H54 (cell line): Measurements from ENCODE around the gene TTLL1.

Source experiments
- DNase-seq: peaks from one replicate; pipeline ENCODE4 v3.0.0; 2011; ENCODE audit warnings: low spot score, mixed read lengths; ENCODE audit not compliant: insufficient read length
- FAIRE-seq: peaks from 3 replicates; lab custom pipeline; 2011; peaks lifted over from hg19 to GRCh38; lab: Jason Lieb, UNC
- POLR2A ChIP-seq: IDR thresholded peaks from 2 replicates; pipeline ENCODE4 v1.6.1; 2011; ENCODE audit warnings: low read depth, mild to moderate bottlenecking, low read length

The TTLL1 gene

DNA sequence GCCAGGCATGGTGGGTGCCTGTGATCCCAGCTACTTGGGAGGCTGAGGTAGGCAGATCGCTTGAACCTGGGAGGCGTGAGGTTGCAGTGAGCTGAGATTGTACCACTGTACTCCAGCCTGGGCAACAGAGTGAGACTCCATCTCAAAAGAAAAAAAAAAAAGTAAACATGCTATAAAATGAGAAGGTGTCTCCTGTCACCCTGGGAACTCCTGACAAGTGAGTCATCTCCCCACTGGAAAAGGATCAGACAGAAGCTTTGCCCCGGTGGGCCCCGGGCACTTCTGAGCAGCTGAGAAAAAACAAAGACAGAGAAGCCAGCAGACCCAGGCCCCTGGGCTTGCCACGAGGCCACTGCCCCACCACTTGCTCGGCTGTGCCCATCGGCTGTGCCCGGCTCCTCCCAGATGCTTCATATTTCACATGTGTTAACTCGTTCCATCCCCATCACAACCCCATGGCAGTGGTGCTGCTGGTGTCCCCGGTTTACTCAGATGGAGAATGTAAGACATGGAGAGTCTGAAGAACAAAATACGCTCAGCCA, 22.3 kb downstream of the TTLL1 start:
- FAIRE-seq (no peak), DNase-seq (peak; percentile 36)
- no peak for TF ChIP-seq POLR2A

DNA sequence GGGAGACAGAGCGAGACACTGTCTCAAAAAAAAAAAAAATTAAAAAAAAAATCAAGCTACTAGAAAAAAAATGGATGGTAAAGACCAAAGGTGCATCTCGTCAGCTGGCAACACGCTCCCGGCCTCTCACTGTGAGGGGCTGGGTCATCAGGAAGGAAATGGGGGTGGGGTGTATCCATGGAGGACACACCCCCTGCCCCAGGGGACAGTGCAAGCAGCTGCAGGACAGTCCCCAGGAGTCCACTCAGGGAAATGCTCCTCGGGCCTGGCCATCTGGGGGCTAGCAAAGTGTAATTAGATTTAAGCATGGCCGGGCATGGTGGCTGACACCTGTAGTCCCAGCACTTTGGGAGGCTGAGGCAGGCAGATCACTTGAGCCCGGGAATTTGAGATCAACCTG, 23.1 kb downstream of the TTLL1 start:
- DNase-seq (no peak), FAIRE-seq (no peak)
- no peak for TF ChIP-seq POLR2A

DNA sequence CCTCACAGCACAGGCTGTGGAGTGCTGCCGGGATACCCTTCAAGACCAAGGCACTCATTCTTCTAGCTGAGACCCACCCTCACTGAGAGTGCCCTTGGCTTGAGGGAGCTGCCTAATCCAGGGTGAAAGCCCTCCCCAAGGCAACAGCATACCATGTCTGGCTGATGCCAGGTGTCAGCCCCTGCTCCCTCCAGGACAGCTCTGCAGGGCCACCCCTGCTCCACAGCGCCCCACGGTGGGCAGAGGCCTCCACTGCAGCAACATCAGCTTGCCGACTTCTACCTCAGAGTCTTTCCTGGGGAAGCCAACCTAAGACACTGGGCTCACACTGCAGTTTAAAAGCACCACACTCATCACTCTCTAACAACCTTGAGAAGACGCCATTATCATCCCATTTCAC, 29.0 kb downstream of the TTLL1 start:
- DNase-seq, result peak; percentile 36
- FAIRE-seq, result no peak
- TF ChIP-seq POLR2A, result no peak

DNA sequence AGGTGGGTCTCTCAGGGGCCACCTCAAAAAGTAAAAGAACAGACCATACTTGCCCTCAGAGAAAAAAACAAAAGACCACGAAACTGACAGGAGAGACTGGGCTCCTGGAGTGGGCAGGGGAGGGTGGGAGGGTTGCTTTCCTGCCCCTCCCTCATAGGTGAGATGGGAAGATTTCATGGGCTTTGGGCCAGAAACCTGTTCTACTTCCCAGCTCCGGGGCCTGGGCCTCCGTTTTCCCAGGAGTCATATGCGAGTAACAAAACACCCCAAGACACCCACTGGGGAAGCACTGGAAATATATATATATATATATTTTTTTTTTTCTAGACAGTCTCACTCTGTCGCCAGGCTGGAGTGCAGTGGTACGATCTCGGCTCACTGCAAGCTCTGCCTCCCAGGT, 31.6 kb downstream of the TTLL1 start:
- FAIRE-seq, result no peak
- no peak for DNase-seq
- no peak for TF ChIP-seq POLR2A

DNA sequence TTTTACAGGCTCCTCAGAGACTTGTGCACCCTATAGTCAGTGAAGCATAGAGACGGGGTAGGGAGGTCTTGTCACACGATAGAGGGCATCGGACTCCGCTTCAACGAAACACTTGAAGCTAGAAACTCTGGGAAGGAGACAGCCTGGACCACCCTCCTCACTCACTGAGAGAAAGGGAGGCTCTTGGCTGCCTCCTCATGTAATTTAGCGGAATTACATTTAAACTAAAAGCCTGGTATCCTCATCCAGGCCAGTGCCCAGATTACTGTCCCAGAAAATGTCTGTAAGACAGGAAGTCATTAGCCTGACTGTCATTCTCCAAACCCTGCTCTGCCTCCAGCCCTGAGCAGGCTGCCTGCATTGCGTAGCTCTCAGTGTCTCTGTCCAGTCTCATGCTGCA, 36.0 kb downstream of the TTLL1 start:
- TF ChIP-seq POLR2A, result no peak
- no peak for FAIRE-seq
- DNase-seq, result no peak

DNA sequence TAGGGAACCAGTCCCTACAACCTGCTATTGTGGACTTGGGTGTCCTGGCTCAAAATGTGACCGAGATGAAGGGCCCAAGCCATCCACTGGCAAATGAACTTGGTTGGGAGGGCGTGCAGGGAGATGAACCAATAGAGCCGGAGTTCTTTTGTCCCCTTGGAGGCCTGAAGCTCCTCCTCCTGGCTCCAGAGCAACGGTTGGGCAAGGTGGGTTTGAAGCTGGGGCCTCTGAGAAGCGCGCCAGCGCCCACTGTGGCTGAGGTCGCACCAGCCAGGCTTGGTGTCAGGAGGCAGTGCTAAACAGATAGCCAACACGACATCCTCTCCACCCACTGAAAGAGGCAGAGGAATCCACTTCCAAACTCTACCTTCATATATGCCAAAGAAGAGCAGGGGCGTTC, 38.2 kb downstream of the TTLL1 start:
- no peak for TF ChIP-seq POLR2A
- FAIRE-seq (no peak), DNase-seq (no peak)

DNA sequence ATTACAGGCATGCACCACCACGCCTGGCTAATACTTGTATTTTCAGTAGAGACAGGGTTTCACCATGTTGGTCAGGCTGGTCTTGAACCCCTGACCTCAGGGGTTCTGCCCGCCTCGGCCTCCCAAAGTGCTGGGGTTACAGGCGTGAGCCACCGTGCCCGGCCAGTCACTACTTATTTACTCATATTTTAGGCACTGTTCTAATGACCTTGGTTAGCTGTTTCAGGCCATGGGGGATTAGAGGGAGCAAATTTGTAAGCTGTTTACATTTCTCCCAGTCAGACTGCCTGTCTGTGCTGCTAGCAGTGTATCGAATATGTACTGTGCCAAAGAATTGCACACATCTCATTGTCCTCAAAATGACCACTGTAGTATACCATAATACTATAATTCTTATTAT, 41.6 kb downstream of the TTLL1 start:
- FAIRE-seq (no peak), DNase-seq (no peak)
- TF ChIP-seq POLR2A, result no peak

DNA sequence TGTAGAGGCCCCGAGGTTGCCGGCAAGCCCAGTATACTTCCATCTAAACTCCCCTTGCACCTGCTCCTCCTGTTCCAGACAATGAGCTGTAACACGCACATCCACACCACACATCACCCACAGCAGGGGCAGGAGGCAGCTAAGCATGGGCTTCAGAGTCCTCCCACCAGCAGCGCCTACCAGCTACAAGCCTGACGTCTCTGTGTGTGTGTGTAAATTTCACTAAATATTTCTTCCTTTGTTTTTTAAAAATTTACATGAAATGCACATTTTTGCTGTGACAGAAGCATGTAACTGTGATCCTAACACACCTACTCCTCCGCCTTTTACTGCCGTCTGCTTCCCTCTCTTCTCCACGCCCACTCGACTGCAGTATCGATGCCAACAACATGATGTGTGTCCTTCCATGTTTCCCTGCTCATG, 44.9 kb downstream of the TTLL1 start:
- TF ChIP-seq POLR2A, result no peak
- DNase-seq, result no peak
- FAIRE-seq, result no peak

DNA sequence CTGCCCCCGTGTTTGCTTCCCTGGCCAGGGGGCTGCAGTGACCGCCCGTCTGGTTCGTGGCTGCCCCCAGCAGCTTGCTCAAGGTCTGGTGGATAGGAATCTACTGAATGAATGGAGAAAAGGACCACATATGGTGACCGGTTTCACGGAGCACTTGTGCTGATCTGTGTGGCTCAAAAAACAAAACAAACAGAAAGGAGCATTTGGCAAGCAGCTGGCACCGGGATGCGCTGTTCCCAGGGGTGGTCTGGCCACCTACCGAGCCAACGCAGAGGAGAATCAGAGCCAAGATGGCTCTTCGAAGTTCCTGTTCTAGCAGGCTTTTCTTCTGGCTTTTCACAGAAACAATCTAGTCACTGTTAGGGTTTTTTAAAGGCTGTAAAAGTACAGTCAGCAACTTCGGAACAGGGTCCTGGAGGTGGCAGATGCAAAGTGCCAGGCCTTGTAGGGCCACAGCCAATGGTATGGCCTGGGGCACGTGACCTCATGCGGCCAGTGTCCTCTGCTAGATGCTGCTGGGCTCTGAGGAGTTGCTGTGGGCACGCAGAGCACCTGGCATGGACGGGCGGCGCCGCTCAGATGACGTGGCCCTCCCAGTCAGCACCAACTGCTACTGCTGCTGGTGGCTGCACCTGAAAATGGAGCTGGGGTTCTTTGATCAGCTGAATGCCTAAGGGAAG, 47.0 kb downstream of the TTLL1 start:
- no peak for FAIRE-seq
- no peak for DNase-seq
- no peak for TF ChIP-seq POLR2A

DNA sequence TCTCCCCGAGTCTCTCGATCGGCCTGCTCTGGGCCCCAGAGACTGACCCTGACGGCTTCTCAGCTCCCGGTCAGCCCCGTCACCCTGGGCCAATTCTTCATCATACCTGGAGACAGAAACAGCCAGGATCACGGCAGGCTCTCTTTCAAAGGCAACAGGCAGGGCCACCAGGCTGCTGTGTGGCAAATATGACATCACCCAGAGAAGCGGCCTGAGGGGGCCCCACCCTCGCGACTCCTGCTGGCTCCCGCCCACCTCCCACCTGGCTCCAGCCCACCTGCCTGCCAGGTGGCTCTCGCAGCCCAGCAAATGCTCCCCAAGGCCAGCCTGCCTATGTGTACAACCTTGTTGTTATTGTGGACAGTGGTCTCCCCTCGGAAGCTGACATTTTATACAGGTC, 49.4 kb downstream of the TTLL1 start:
- DNase-seq (no peak), FAIRE-seq (no peak)
- TF ChIP-seq POLR2A, result no peak

DNA sequence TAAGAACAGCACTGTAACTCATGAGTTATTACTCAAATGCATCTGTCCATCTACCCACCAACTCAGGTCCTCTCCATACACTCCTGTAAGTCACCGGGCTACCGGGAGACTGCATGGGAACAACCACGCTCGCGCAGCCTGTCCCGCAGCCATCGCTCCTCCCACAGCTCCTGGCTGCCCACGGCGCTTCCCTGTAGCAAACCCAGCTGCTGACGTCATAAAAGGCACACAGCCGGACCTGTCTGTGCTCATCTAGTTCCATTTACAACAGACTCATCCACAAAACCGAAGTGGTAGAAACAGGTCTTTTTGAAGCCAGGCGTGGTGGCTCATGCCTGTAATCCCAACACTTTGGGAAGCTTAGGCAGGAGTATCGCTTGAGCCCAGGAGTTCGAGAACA, 50.9 kb downstream of the TTLL1 start:
- no peak for DNase-seq
- no peak for TF ChIP-seq POLR2A
- FAIRE-seq, result no peak

DNA sequence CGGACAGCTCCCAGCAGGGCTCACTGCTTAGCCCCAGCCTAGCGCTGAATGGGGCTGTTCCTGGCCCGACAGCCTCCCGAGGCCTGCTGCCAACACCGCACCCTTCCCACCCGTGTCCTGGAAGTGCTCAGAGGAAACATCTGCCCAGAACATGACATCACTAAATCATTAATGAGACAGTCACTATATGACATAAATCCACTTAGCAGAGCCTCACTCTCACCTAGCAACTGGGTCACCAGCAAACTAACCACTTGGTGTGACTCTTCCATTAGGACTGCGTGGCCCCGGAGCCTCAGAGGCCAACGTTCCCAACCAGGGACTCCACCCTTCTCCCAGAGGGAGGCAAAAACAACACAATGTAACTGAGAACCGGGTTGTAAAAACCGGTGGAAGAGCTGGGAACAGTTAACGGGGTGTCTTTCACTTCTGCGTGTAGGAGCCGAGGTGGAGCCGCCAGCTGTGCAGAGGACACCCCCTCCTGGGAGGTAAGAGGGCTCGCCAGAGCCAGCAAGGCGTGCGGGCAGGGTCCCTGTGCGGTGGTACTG, 52.8 kb downstream of the TTLL1 start:
- no peak for FAIRE-seq
- peak; percentile 49 for DNase-seq
- no peak for TF ChIP-seq POLR2A

DNA sequence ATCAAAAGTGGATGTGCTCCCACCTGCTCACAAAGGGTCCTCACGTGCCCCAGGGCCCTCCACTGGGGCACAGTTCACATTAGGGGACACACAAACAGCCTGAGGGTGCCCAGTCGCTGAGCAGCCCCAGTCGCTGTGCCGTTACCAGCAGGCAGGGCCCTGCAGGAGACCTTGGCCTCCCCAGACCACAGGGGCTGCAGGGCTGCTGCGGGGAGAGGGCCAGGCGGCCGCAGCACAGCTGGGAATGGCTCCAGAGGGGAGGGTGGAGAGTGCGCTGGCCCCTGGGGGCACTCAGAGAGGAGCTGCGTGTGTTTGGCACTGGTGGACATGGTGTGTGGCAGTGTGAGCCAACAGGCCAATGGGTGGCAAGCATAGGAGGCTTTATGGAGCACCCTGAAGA, 53.9 kb downstream of the TTLL1 start:
- DNase-seq (no peak), FAIRE-seq (no peak)
- TF ChIP-seq POLR2A, result no peak

DNA sequence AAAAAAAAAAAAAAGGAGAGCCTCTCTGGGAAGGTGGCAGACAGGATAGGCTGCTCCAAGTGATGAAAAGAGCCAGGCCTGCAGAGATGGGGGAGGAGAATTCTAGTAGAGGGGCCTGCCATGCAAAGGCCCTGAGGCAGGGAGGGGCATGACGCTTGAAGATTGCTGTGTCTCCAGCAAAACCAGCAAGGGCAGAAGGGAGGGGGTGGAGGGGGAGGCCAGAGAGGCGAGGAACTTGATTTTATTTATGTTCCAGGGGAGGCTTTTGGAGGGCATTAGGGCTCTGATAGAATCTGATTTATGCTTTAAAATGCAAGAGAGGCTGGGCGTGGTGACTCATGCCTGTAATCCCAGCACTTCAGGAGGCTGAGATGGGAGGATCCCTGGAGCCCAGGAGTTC, 57.6 kb downstream of the TTLL1 start:
- DNase-seq (no peak), FAIRE-seq (no peak)
- no peak for TF ChIP-seq POLR2A

DNA sequence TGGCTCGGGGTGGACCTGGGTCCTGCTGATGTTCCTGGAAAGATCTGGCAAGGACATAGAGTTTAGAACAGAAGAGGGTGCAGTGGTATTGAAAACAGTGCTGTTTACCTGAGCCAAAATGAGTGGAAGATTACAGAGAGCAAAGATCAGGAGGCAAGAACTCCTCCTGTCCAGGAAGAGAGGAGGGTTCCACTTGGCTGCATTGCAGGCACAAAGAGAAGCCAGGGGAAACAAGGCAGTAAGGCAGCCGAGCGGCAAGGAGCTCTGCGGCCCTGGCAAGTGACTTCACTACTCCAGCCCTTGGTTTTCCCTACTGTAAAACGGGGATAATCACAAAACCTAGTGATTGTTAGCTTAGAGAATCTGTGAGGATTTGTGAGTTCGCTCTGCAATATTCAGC, 70.6 kb downstream of the TTLL1 start:
- no peak for FAIRE-seq
- no peak for DNase-seq
- TF ChIP-seq POLR2A, result no peak
